Neural progenitor cell (in vitro differentiated cells): ENCODE data around the gene PVR. TPM values are rescaled to one million over a fixed set of nuclear protein-coding genes. Genes with fewer than 3 reads are reported as not detected.

Source experiments
- DNase-seq: peaks from one replicate; pipeline ENCODE4 v3.0.0-alpha.2; 2016; ENCODE audit warnings: low spot score
- H2AFZ ChIP-seq: fragments of 200-600 bp; sonication (generic); replicated peaks from 2 replicates; pipeline ENCODE4 v1.6.1; 2016; ENCODE audit warnings: antibody characterized with exemption
- H3F3A ChIP-seq: fragments of 200-600 bp; sonication (generic); 2 replicates; pipeline ENCODE4 v1.6.1; 2016; ENCODE audit warnings: antibody characterized with exemption, low read depth
- H3K27ac ChIP-seq: fragments of 200-600 bp; sonication (generic); 2 replicates; pipeline ENCODE4 v1.5.1; 2016; ENCODE audit warnings: mild to moderate bottlenecking
- H3K27me3 ChIP-seq: fragments of 200-600 bp; sonication (generic); 2 replicates; pipeline ENCODE4 v1.6.1; 2016; ENCODE audit warnings: mild to moderate bottlenecking, moderate library complexity
- H3K36me3 ChIP-seq: fragments of 200-600 bp; sonication (generic); 2 replicates; pipeline ENCODE4 v1.5.1; 2016
- H3K4me1 ChIP-seq: fragments of 200-600 bp; sonication (generic); 2 replicates; pipeline ENCODE4 v1.6.1; 2016; ENCODE audit warnings: mixed run types
- H3K4me2 ChIP-seq: fragments of 200-600 bp; sonication (generic); 2 replicates; pipeline ENCODE4 v1.6.1; 2016
- H3K4me3 ChIP-seq: fragments of 200-600 bp; sonication (generic); 2 replicates; pipeline ENCODE4 v1.5.1; 2016
- H3K79me2 ChIP-seq: fragments of 200-600 bp; sonication (generic); 2 replicates; pipeline ENCODE4 v1.6.1; 2016; ENCODE audit warnings: low read depth
- H3K9ac ChIP-seq: fragments of 200-600 bp; sonication (generic); 2 replicates; pipeline ENCODE4 v1.6.1; 2016
- H3K9me3 ChIP-seq: fragments of 200-600 bp; sonication (generic); 2 replicates; pipeline ENCODE4 v1.5.1; 2016; ENCODE audit warnings: low read depth
- H4K20me1 ChIP-seq: fragments of 200-600 bp; sonication (generic); 2 replicates; pipeline ENCODE4 v1.6.1; 2016; ENCODE audit warnings: low read depth
- H3K27ac Mint-ChIP-seq: 3 replicates; pipeline ENCODE4 v1.8.0; 2021; ENCODE audit warnings: mixed read lengths
- H3K27me3 Mint-ChIP-seq: 2 replicates; pipeline ENCODE4 v1.8.0; 2022; ENCODE audit warnings: low read depth, mild to moderate bottlenecking, inconsistent platforms, moderate library complexity, mixed read lengths; ENCODE audit not compliant: insufficient read depth
- H3K36me3 Mint-ChIP-seq: 3 replicates; pipeline ENCODE4 v1.8.0; 2021; ENCODE audit warnings: mixed read lengths
- H3K4me1 Mint-ChIP-seq: 3 replicates; pipeline ENCODE4 v1.8.0; 2021; ENCODE audit warnings: mixed read lengths
- H3K4me3 Mint-ChIP-seq: 3 replicates; pipeline ENCODE4 v1.8.0; 2021; ENCODE audit warnings: mild to moderate bottlenecking, moderate library complexity, mixed read lengths
- H3K9me3 Mint-ChIP-seq: 3 replicates; pipeline ENCODE4 v1.8.0; 2020; ENCODE audit warnings: mixed read lengths
- EZH2 ChIP-seq: fragments of 200-600 bp; sonication (generic); IDR thresholded peaks from 2 replicates; pipeline ENCODE4 v1.6.1; 2017; ENCODE audit warnings: antibody characterized with exemption, mild to moderate bottlenecking, moderate library complexity
- EZH2phosphoT487 ChIP-seq: fragments of 200-600 bp; sonication (generic); IDR thresholded peaks from 2 replicates; pipeline ENCODE4 v1.6.1; 2017; ENCODE audit warnings: antibody characterized with exemption
- total RNA-seq: library from RNA; depleted of rRNA; stranded (reverse); fragments of >200 nt; gene quantifications from 2 replicates; pipeline ENCODE4 v1.2.3, GENCODE V29; 2015; ENCODE audit warnings: low replicate concordance
- TF ChIP-seq, protein P1 (sequence below): fragments of 200-600 bp; sonication (generic); IDR thresholded peaks from 2 replicates; pipeline ENCODE4 v1.5.1; 2017; ENCODE audit warnings: antibody characterized with exemption, mild to moderate bottlenecking

The PVR gene, protein sequence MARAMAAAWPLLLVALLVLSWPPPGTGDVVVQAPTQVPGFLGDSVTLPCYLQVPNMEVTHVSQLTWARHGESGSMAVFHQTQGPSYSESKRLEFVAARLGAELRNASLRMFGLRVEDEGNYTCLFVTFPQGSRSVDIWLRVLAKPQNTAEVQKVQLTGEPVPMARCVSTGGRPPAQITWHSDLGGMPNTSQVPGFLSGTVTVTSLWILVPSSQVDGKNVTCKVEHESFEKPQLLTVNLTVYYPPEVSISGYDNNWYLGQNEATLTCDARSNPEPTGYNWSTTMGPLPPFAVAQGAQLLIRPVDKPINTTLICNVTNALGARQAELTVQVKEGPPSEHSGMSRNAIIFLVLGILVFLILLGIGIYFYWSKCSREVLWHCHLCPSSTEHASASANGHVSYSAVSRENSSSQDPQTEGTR
- total RNA-seq: 4.4 and 10.8 TPM in 2 replicates

DNA sequence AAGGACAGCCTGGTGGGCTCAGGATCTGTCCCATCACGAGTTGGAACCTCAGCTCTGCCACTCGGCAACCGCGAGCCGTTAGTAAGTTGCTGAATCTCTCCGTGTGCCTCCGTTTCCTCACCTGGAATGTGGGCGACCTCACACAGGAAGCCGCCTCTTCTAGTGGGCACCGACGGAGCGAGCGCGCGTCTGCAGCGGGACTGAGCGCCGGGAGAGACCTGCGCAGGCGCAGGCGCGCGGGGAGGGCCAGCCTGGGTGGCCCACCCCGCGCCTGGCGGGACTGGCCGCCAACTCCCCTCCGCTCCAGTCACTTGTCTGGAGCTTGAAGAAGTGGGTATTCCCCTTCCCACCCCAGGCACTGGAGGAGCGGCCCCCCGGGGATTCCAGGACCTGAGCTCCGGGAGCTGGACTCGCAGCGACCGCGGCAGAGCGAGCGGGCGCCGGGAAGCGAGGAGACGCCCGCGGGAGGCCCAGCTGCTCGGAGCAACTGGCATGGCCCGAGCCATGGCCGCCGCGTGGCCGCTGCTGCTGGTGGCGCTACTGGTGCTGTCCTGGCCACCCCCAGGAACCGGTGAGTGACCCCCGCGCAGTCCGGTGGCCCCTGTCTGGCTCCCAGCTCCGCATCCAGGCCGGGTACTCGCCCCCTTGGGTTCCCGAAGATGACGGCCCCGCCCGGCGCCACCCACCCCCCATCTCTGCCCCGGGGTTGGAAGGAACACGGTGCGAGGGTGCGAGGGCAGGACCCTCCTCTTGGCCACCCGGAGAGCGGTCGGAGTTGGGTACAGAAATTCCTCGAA, at the start of gene PVR:
Gene PVR, plus strand, starts transcription at position 306 of the 797 bp plus-strand sequence. Its CDS starts 187 bp downstream, at position 493.
- Histone ChIP-seq H3K36me3 (no peaks in the 10 kb centered on the region), H3K4me2 (peak within 1 kb of the TSS; percentile 82), H3K9me3 (no peaks in the 10 kb centered on the region), H3K9ac (no peak within 1 kb of the TSS), H3K79me2 (no peaks in the 10 kb centered on the region), H3F3A (peaks cover 14% of the 10 kb centered on the region), H3K27ac (no peak within 1 kb of the TSS), H2AFZ (peak within 1 kb of the TSS; percentile 86), H4K20me1 (peaks cover 12% of the 10 kb centered on the region), H3K4me3 (peak within 1 kb of the TSS; percentile 58), H3K4me1 (no peaks in the 10 kb centered on the region), H3K27me3 (peaks cover 15% of the 10 kb centered on the region)
- TF ChIP-seq, protein P1, sequence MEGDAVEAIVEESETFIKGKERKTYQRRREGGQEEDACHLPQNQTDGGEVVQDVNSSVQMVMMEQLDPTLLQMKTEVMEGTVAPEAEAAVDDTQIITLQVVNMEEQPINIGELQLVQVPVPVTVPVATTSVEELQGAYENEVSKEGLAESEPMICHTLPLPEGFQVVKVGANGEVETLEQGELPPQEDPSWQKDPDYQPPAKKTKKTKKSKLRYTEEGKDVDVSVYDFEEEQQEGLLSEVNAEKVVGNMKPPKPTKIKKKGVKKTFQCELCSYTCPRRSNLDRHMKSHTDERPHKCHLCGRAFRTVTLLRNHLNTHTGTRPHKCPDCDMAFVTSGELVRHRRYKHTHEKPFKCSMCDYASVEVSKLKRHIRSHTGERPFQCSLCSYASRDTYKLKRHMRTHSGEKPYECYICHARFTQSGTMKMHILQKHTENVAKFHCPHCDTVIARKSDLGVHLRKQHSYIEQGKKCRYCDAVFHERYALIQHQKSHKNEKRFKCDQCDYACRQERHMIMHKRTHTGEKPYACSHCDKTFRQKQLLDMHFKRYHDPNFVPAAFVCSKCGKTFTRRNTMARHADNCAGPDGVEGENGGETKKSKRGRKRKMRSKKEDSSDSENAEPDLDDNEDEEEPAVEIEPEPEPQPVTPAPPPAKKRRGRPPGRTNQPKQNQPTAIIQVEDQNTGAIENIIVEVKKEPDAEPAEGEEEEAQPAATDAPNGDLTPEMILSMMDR: peak; percentile 25
- no peak for TF ChIP-seq EZH2phosphoT487
- H3K4me3 Mint-ChIP-seq: peak within 1 kb of the TSS; percentile 88
- peaks cover 4% of the 10 kb centered on the region for H3K27me3 Mint-ChIP-seq
- no peak within 1 kb of the TSS for H3K27ac Mint-ChIP-seq
- H3K36me3 Mint-ChIP-seq: no peaks in the 10 kb centered on the region
- peak; percentile 78 for DNase-seq
- no peaks in the 10 kb centered on the region for H3K9me3 Mint-ChIP-seq
- no peaks in the 10 kb centered on the region for H3K4me1 Mint-ChIP-seq

DNA sequence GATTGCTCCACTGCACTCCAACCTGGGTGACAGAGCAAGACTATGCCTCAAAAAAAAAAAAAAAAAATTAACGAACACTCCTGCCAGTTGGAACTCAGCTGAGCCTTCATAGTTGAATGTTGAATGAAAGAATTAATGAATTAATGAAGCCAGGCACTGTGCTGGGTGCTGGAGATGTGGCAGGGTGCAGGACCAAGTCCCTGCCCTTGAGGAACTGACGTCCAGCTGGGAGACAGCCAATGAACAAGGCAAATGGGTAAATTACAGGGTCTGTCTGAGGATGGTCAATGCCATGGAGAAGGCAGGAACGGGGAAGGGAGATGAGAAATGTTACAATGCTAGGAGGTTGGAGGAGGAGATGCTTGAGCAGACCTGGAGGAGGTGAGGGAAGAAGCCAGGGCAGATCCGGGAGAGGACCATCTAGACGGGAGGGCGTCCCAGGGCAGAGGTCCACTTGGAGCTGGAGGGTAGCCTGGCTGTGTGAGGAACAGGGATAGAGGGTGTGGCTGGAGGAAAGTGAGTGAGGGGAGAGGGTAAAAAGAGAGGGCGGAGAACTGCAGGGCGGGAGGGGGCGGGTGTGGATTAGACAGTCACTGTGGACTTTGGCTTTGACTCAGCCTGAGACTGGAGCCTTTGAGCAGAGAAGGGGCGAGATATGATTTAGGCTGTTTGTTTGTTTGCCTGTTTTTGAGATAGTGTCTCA, 47.1 kb upstream of the PVR start:
- no peak overlapping the region for H3K4me3 ChIP-seq
- H3F3A ChIP-seq: no peaks in the 10 kb centered on the region
- H3K27me3 ChIP-seq: no peaks in the 10 kb centered on the region
- no peaks in the 10 kb centered on the region for H4K20me1 ChIP-seq
- H2AFZ ChIP-seq: no peak overlapping the region
- H3K9me3 ChIP-seq: no peaks in the 10 kb centered on the region
- H3K4me1 ChIP-seq: peaks cover 6% of the 10 kb centered on the region
- H3K27ac ChIP-seq: no peak overlapping the region
- no peaks in the 10 kb centered on the region for H3K36me3 ChIP-seq
- Mint-ChIP-seq H3K4me1 (no peaks in the 10 kb centered on the region), H3K36me3 (no peaks in the 10 kb centered on the region), H3K27me3 (peaks cover 8% of the 10 kb centered on the region), H3K9me3 (peaks cover 11% of the 10 kb centered on the region), H3K4me3 (no peak overlapping the region), H3K27ac (no peak overlapping the region)
- no peaks in the 10 kb centered on the region for H3K79me2 ChIP-seq
- H3K9ac ChIP-seq: no peak overlapping the region
- H3K4me2 ChIP-seq: no peak overlapping the region
- no peak for DNase-seq
- TF ChIP-seq EZH2phosphoT487: no peak
- no peak for TF ChIP-seq EZH2
- TF ChIP-seq, protein P1: no peak

DNA sequence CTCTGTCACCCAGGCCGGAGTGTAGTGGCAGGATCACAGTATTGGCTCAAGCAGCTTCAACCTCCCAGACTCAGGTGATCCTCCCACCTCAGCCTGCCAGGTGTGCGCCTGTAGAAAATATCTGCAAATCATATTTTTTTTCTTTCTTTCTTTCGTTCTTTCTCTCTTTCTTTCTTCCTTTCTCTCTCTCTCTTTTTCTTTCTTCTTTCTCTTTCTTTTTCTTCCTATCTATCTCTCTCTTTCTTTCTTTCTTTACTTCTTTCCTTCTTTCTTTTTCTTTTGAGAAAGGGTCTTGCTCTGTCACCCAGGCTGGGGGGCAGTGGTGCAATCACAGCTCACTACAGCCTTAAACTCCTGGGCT, 46.6 kb upstream of the PVR start:
- Mint-ChIP-seq H3K27ac (no peak overlapping the region), H3K36me3 (no peaks in the 10 kb centered on the region), H3K9me3 (peaks cover 11% of the 10 kb centered on the region), H3K27me3 (peaks cover 8% of the 10 kb centered on the region), H3K4me1 (no peaks in the 10 kb centered on the region), H3K4me3 (no peak overlapping the region)
- H3K4me2 ChIP-seq: no peak overlapping the region
- no peaks in the 10 kb centered on the region for H3K36me3 ChIP-seq
- H3K4me3 ChIP-seq: no peak overlapping the region
- H4K20me1 ChIP-seq: no peaks in the 10 kb centered on the region
- H2AFZ ChIP-seq: no peak overlapping the region
- no peak overlapping the region for H3K27ac ChIP-seq
- no peaks in the 10 kb centered on the region for H3F3A ChIP-seq
- H3K9ac ChIP-seq: no peak overlapping the region
- no peak for DNase-seq
- no peaks in the 10 kb centered on the region for H3K79me2 ChIP-seq
- no peaks in the 10 kb centered on the region for H3K9me3 ChIP-seq
- H3K4me1 ChIP-seq: peaks cover 6% of the 10 kb centered on the region
- H3K27me3 ChIP-seq: no peaks in the 10 kb centered on the region
- TF ChIP-seq EZH2phosphoT487 (no peak), EZH2 (no peak)
- TF ChIP-seq, protein P1: no peak
